ENCODE results near the gene SLC26A6. TPM values are rescaled to one million over a fixed set of nuclear protein-coding genes. Genes with fewer than 3 reads are reported as not detected.
A peak's percentile ranks its signal among the peaks of the same experiment; 100 is the strongest.

The SLC26A6 gene
- total and polyA plus RNA-seq, 2 of the 13 experiments (the other 11 are each of a cell fraction or from before 2014, with no cell fraction given), result 40.7 to 184 TPM

GRCh38 chr3:48656061-48656840 lies 21.0 kb upstream of the SLC26A6 start (continued):
- TF ChIP-seq ZNF710 (CRISPR knock-in tag; IDR thresholded peaks at IDR 0.05; ENCODE audit: borderline replicate concordance), result no peak
- no peak for TF ChIP-seq HNRNPUL1 (IDR thresholded peaks at IDR 0.05; ENCODE audit: low read depth, low read length)
- no peak for TF ChIP-seq PCBP1 (IDR thresholded peaks at IDR 0.05; ENCODE audit: borderline replicate concordance, low read depth, low read length)
- TF ChIP-seq PBX2 (CRISPR knock-in tag; IDR thresholded peaks at IDR 0.05), result no peak
- no peak for TF ChIP-seq IKZF1 (IDR thresholded peaks at IDR 0.05)
- TF ChIP-seq ZNF280B (CRISPR knock-in tag; IDR thresholded peaks at IDR 0.05; ENCODE audit: borderline replicate concordance), result no peak
- TF ChIP-seq SRSF9 (IDR thresholded peaks at IDR 0.05; ENCODE audit: borderline replicate concordance, insufficient read depth, low read depth, low read length, poor library complexity, severe bottlenecking), result no peak
- peak; percentile 13; the same call in 1 of the 2 replicates for TF ChIP-seq SALL1 (CRISPR knock-in tag; IDR thresholded peaks at IDR 0.05)
- peak; percentile 23 for TF ChIP-seq ZNF407 (CRISPR knock-in tag; IDR thresholded peaks at IDR 0.05; ENCODE audit: not compliant biosample characterization)
- TF ChIP-seq SIN3A (IDR thresholded peaks at IDR 0.05; ENCODE audit: borderline replicate concordance, low read depth, low read length), result peak; percentile 36; the same call in 1 of the 2 replicates

All from HepG2 (cell line).